ENCODE data around the gene SWT1.
"Not testable (repeated sequence)": the region's sequence is repeated elsewhere in the genome, so short reads cannot be mapped to it uniquely, and the experiment has no call there.

Gene SWT1

GRCh38 chr1:185245466-185245865 is 88.5 kb downstream of the SWT1 start:
- no peak for DNase-seq (ENCODE audit: low spot score)

- DNase-seq (ENCODE audit: low spot score) = no peak
These were observed 92.6 kb downstream of the SWT1 start for GRCh38 chr1:185249563-185249962.

- DNase-seq (ENCODE audit: low spot score) = no peak
These were observed 93.1 kb downstream of the SWT1 start for GRCh38 chr1:185250063-185250462.

GRCh38 chr1:185251928-185252327 is 95.0 kb downstream of the SWT1 start:
- not testable (repeated sequence) for DNase-seq (ENCODE audit: low spot score)

- DNase-seq (ENCODE audit: low spot score) = not testable (repeated sequence)
These were observed 95.4 kb downstream of the SWT1 start for GRCh38 chr1:185252404-185252803.

GRCh38 chr1:185255595-185255994 is 98.6 kb downstream of the SWT1 start:
- not testable (repeated sequence) for DNase-seq (ENCODE audit: low spot score)

GRCh38 chr1:185257116-185257949 is 100.4 kb downstream of the SWT1 start:
- DNase-seq (ENCODE audit: low spot score) = not testable (repeated sequence)

GRCh38 chr1:185257950-185258208 is 100.9 kb downstream of the SWT1 start:
- no peak for DNase-seq (ENCODE audit: low spot score)

- DNase-seq (ENCODE audit: low spot score) = no peak
These were observed 101.7 kb downstream of the SWT1 start for GRCh38 chr1:185258676-185259075.

- no peak for DNase-seq (ENCODE audit: low spot score)
These were observed 103.6 kb downstream of the SWT1 start for GRCh38 chr1:185260611-185261010.

- DNase-seq (ENCODE audit: low spot score) = no peak
These were observed 105.2 kb downstream of the SWT1 start for GRCh38 chr1:185262151-185262550.

- no peak for DNase-seq (ENCODE audit: low spot score)
These were observed 106.3 kb downstream of the SWT1 start for GRCh38 chr1:185263292-185263691.

- no peak for DNase-seq (ENCODE audit: low spot score)
These were observed 106.8 kb downstream of the SWT1 start for GRCh38 chr1:185263780-185264179.

GRCh38 chr1:185265314-185265713 is 108.3 kb downstream of the SWT1 start:
- DNase-seq (ENCODE audit: low spot score) = no peak

GRCh38 chr1:185267301-185267700 is 110.3 kb downstream of the SWT1 start:
- no peak for DNase-seq (ENCODE audit: low spot score)

GRCh38 chr1:185267701-185268100 is 110.7 kb downstream of the SWT1 start:
- DNase-seq (ENCODE audit: low spot score) = no peak

- no peak for DNase-seq (ENCODE audit: low spot score)
These were observed 111.4 kb downstream of the SWT1 start for GRCh38 chr1:185268352-185268751.

GRCh38 chr1:185271921-185272320 is 115.0 kb downstream of the SWT1 start:
- no peak for DNase-seq (ENCODE audit: low spot score)

- no peak for DNase-seq (ENCODE audit: low spot score)
These were observed 122.6 kb downstream of the SWT1 start for GRCh38 chr1:185279571-185279970.

- DNase-seq (ENCODE audit: low spot score) = no peak
These were observed 123.6 kb downstream of the SWT1 start for GRCh38 chr1:185280589-185280988.

- no peak for DNase-seq (ENCODE audit: low spot score)
These were observed 124.3 kb downstream of the SWT1 start for GRCh38 chr1:185281245-185281644.

GRCh38 chr1:185284116-185284515 is 127.1 kb downstream of the SWT1 start:
- DNase-seq (ENCODE audit: low spot score) = no peak

- DNase-seq (ENCODE audit: low spot score) = no peak
These were observed 127.7 kb downstream of the SWT1 start for GRCh38 chr1:185284533-185285276.

- DNase-seq (ENCODE audit: low spot score) = no peak
These were observed 130.5 kb downstream of the SWT1 start for GRCh38 chr1:185287451-185287850.

Data from putamen (tissue), 1 donor.